OCI-LY3 (cell line): ENCODE results near the gene LHFPL6.

Experiments used
- H2AFZ ChIP-seq: fragments of 200-600, 300-600 bp; shearing (Covaris generic); 2 replicates; pipeline ENCODE4 v1.6.0; 2014; ENCODE audit warnings: antibody characterized with exemption, low read depth, low read length
- H3K27ac ChIP-seq: fragments of 200-600, 300-600 bp; sonication (generic); 2 replicates; pipeline ENCODE4 v1.5.1; 2014; ENCODE audit warnings: mild to moderate bottlenecking, low read length, moderate library complexity, mixed read lengths
- H3K27me3 ChIP-seq: fragments of 200-600, 300-600 bp; sonication (generic); 2 replicates; pipeline ENCODE4 v1.6.1; 2014; ENCODE audit warnings: low read depth, low read length, mixed read lengths
- H3K36me3 ChIP-seq: fragments of 200-600, 300-600 bp; sonication (generic); replicated peaks from 2 replicates; pipeline ENCODE3; 2014; ENCODE audit warnings: low read depth, low read length, mixed read lengths
- H3K4me1 ChIP-seq: fragments of 300-600, 200-600 bp; sonication (generic); 2 replicates; pipeline ENCODE4 v1.6.1; 2014; ENCODE audit warnings: low read length, mixed read lengths
- H3K4me2 ChIP-seq: fragments of 200-600, 300-600 bp; sonication (generic); 2 replicates; pipeline ENCODE4 v1.6.1; 2014; ENCODE audit warnings: low read length, mixed read lengths
- H3K4me3 ChIP-seq: fragments of 300-600, 200-600 bp; sonication (generic); 2 replicates; pipeline ENCODE4 v1.5.1; 2014; ENCODE audit warnings: antibody characterized with exemption, mild to moderate bottlenecking, low read length, moderate library complexity
- H3K79me2 ChIP-seq: fragments of 300-600, 200-600 bp; shearing (Covaris generic); 2 replicates; pipeline ENCODE4 v1.6.1; 2014; ENCODE audit warnings: mild to moderate bottlenecking, low read length, mixed read lengths
- H3K9ac ChIP-seq: fragments of 300-600, 200-600 bp; shearing (Covaris generic); 2 replicates; pipeline ENCODE4 v1.6.0; 2014; ENCODE audit warnings: mild to moderate bottlenecking, low read length, moderate library complexity
- H3K9me3 ChIP-seq: fragments of 200-600, 300-600 bp; shearing (Covaris generic); 2 replicates; pipeline ENCODE4 v1.6.1; 2014; ENCODE audit warnings: low read length, mixed read lengths; ENCODE audit not compliant: insufficient read depth
- H4K20me1 ChIP-seq: fragments of 200-600, 300-600 bp; sonication (generic); 2 replicates; pipeline ENCODE4 v1.6.1; 2016; ENCODE audit warnings: low read length, mixed read lengths; ENCODE audit not compliant: insufficient read depth
- CTCF ChIP-seq: fragments of 200-600, 300-600 bp; sonication (generic); IDR thresholded peaks from 2 replicates; pipeline ENCODE4 v1.5.1; 2014; ENCODE audit warnings: antibody characterized with exemption, low read length, low read depth
- EZH2phosphoT487 ChIP-seq: fragments of 200-600 bp; shearing (Covaris generic); IDR thresholded peaks from 2 replicates; pipeline ENCODE4 v1.6.1; 2018; ENCODE audit warnings: antibody characterized with exemption, mixed run types, low read depth

LHFPL6 gene

DNA sequence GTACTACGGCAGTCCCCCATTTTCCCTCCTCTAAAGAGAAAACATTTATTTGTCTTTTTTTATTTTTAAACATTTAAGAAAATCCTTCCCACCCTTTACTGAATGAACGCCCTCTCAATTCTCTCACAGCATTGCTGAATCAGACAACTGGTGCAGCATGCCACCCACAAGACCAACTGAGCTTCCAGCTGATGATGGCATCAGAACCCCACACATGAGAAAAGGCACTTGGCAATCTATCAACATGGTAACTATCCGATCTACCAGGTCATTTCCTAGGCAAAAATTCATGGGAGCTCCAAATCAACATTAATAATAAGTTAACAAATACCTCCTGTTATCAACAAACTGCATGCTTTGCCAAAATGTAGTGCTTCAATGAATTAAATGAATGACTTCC lies 43.1 kb downstream of the LHFPL6 start:
- H3K9ac ChIP-seq, result no peak overlapping the region
- H3K27me3 ChIP-seq, result no peaks in the 10 kb centered on the region
- peaks cover 4% of the 10 kb centered on the region for H3K4me1 ChIP-seq
- H3K36me3 ChIP-seq, result peaks cover 13% of the 10 kb centered on the region
- no peak overlapping the region for H3K4me3 ChIP-seq
- peaks cover 25% of the 10 kb centered on the region for H3K79me2 ChIP-seq
- H3K4me2 ChIP-seq, result no peak overlapping the region
- H2AFZ ChIP-seq, result no peak overlapping the region
- H4K20me1 ChIP-seq, result no peaks in the 10 kb centered on the region
- no peak overlapping the region for H3K27ac ChIP-seq
- no peaks in the 10 kb centered on the region for H3K9me3 ChIP-seq
- TF ChIP-seq EZH2phosphoT487 (no peak), CTCF (no peak)

DNA sequence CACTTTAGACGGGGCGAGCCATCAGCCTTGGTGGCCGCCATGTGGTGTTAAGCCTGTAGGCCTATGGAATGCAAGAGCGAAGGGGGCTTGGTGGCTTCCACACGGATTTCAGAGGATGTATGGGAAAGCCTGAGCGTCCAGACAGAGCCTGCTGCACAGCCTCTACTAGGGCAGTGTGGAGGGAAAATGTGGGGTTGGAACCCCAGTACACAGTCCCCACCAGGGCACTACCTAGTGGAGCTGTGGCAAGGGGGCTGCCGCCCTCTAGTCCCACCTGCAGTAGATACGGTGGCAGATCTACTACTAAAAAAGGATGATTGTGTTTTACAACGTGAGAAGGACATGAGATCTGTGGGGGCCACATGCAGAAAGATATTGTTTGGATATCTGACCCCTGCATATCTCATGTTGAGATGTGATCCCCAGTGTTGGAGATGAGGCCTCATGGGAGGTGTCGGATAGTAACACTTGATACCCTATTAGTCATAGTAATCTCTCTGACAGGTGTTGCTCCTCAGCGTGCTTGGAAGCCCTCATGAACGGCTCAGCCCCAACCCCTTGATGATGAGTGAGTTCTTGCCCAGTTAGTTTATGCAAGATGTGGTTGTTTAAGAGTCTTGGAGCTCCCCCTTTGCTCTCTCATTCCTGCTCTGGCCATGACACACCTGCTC lies 45.6 kb downstream of the LHFPL6 start:
- Histone ChIP-seq H3K79me2 (peaks cover 16% of the 10 kb centered on the region), H4K20me1 (0 out of 2 replicates have a peak, but pooled peaks cover 6% of the 10 kb centered on the region), H3K27ac (no peak overlapping the region), H3K4me3 (no peak overlapping the region), H3K9ac (no peak overlapping the region), H2AFZ (no peak overlapping the region), H3K4me1 (no peaks in the 10 kb centered on the region), H3K9me3 (no peaks in the 10 kb centered on the region), H3K4me2 (no peak overlapping the region), H3K27me3 (no peaks in the 10 kb centered on the region), H3K36me3 (peaks cover 13% of the 10 kb centered on the region)
- TF ChIP-seq EZH2phosphoT487 (no peak), CTCF (no peak)

DNA sequence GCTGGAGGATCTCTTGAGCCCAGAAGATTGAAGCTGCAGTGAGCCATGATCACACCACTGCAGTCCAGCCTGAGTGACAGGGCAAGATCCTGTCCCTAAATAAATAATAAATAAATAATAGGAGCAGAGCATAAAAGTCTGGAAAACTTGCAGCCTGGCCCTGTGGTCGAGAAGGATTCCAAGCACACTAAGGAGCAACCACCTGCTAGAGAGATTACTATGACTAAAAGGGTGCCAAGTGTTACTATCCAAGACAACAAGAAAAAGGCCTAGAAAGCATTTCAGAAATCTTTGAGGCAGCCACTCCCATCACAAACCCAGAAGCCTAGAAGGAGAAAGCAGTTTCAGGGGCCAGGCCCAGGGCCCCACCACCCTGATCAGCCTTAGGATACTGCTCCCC lies 46.1 kb downstream of the LHFPL6 start:
- H3K9me3 ChIP-seq, result no peaks in the 10 kb centered on the region
- no peak overlapping the region for H3K4me3 ChIP-seq
- no peak overlapping the region for H3K4me2 ChIP-seq
- no peaks in the 10 kb centered on the region for H3K4me1 ChIP-seq
- no peak overlapping the region for H3K9ac ChIP-seq
- no peak overlapping the region for H3K27ac ChIP-seq
- H3K27me3 ChIP-seq, result no peaks in the 10 kb centered on the region
- H3K79me2 ChIP-seq, result peaks cover 16% of the 10 kb centered on the region
- 0 out of 2 replicates have a peak, but pooled peaks cover 6% of the 10 kb centered on the region for H4K20me1 ChIP-seq
- H2AFZ ChIP-seq, result no peak overlapping the region
- peaks cover 13% of the 10 kb centered on the region for H3K36me3 ChIP-seq
- TF ChIP-seq CTCF, result no peak
- TF ChIP-seq EZH2phosphoT487, result no peak

DNA sequence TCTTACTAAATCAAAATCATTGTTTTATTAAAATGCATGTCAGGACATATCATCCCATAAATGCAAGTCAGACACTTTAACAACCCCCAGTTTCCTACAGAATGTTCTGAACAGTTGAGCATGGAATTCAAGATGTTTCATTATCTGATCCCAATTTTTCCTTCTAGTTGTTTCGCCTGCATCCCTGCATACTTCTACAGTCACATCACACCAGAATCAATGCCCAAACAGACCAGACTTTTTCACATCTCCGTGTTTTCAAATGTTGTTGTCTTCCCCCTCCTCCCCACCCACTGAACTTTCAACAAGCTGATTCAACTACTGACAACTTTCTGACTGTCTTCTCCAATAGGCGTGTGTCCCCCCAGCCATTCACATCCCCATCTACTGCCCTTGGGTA lies 48.6 kb downstream of the LHFPL6 start:
- no peaks in the 10 kb centered on the region for H3K9me3 ChIP-seq
- H4K20me1 ChIP-seq, result 0 out of 2 replicates have a peak, but pooled peaks cover 6% of the 10 kb centered on the region
- no peak overlapping the region for H3K27ac ChIP-seq
- H3K9ac ChIP-seq, result no peak overlapping the region
- H3K4me1 ChIP-seq, result peaks cover 8% of the 10 kb centered on the region
- no peak overlapping the region for H3K4me2 ChIP-seq
- TF ChIP-seq EZH2phosphoT487 (no peak), CTCF (no peak)
- no peak overlapping the region for H2AFZ ChIP-seq
- H3K4me3 ChIP-seq, result no peak overlapping the region
- H3K79me2 ChIP-seq, result peaks cover 6% of the 10 kb centered on the region; the same call in 1 of the 2 replicates
- H3K27me3 ChIP-seq, result no peaks in the 10 kb centered on the region
- peaks cover 8% of the 10 kb centered on the region for H3K36me3 ChIP-seq
